Measurements from ENCODE around the gene GNB1L.

GNB1L gene

DNA sequence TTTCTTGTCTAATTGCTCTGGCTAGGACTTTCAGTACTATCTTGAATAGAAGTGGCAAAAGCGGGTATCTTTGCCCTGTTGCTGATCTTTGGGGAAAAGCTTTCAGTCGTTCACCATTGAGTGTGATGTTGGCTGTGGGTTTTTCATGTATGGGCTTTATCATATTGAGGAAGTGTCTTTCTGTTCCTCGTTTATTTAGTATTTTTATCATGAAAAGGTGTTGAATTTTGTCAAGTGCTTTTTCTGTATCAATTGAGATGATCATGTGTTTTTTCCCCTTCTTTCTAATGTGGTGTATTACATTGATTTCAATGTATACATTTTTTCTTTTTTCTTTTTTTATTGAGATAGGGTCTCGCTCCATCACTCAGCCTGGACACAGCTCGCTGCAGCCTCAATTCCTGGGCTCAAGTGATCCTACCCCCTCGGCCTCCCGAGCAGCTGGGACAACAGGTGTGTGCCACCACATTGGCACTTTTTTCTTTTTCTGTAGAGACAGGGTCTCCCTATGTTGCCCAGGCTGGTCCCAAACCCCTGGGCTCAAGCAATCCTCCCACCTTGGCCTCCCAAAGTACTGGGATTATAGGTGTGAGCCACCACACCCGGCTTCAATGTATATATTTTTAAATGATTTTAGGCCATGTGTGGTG, 5.3 kb upstream of the GNB1L start:
- no peak for DNase-seq

DNA sequence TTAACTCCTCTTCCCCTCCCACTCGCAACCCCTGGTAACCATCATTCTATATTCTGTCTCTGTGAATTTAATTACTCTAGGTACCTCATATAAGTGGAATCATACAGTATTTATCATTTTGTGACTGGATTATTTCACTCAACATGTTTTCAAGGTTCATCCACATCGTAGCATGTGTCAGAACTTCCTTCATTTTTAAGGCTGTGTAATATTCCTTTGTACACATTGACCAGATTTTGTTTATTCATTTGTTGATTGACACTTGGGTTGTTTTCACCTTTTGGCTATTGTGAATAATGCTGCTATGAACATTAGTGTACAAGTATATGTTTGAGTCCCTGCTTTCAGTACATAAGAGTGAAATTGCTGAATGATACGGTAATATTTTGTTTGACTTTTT, 2.7 kb upstream of the GNB1L start:
- no peak for DNase-seq

- peak; percentile 66 for DNase-seq
Measured at GRCh38 chr22:19855504-19856409, 1.1 kb upstream of the GNB1L start.

DNA sequence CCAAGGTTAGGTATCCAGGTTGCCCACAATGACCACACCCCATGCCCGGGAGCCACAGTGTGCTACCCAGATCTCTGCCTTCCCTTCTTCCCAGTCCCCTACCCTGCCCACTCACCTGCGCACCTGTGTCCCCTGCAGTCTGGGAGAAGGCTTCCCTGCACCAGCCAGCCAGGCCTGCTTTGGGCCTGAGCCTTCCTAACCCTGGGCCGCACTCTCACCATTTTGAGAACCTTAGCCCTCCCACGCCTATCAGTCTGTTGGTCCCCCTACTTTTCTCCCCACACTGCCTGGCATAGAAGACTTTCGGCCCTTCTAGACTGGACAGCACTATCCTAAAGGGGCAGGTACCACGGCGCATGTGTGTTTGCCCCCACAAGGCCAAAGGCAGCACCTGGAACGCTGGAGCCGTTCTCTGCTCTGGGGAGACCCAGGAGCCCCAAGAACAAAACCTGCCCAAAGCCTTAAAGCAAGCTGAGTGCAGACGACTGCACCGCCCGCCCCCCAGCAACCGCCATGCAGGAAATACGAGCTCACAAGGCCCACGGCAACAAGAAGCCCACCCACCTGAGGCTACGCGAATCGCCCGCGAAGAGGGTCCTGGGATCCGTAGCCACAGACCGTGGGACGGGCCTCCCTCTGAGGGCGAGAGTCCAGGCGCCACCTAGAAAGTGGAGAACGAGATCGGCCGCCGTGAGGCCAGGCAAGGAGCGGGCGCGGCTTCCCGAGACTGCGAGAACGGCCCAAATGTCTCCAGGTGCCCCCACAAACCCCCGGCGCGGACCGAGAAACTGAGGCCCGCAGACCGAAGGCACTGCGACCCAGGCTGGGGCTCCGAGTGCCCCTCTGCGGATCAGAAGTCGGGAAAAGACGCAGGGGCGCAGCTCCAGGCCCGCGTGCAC, 546 bp downstream of the GNB1L start:
- peak; percentile 43 for DNase-seq

- no peak for DNase-seq
Measured at GRCh38 chr22:19853058-19853878, 1.4 kb downstream of the GNB1L start.

DNA sequence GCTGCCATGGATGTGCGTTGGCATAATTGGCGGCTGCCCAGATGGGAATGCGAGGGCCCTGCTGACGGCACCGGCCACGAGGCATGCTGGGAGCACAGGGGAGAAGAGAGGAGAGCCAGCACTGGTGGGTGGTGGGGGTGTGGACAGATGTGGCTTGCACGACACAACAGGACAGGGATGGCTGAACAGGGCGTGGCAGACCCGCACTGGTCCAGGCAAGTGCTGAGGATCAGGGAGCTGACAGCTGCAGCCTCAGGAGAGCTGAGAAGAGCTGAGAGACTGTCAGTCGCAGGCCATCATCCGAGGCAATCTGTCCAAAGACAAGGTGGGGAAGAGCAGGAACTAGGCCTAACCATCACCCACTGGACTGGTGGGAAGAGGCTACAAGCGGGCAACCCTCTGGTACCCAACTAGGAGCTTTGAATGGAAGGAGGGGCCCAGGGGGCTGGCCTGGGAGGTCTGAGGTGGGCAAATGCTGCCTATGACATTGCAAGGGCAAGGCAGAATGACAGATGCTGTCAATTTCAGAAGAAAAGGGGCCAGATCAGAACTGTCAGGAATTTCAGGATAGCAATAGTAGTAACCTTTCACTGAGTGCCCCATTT, 2.4 kb downstream of the GNB1L start:
- no peak for DNase-seq

DNA sequence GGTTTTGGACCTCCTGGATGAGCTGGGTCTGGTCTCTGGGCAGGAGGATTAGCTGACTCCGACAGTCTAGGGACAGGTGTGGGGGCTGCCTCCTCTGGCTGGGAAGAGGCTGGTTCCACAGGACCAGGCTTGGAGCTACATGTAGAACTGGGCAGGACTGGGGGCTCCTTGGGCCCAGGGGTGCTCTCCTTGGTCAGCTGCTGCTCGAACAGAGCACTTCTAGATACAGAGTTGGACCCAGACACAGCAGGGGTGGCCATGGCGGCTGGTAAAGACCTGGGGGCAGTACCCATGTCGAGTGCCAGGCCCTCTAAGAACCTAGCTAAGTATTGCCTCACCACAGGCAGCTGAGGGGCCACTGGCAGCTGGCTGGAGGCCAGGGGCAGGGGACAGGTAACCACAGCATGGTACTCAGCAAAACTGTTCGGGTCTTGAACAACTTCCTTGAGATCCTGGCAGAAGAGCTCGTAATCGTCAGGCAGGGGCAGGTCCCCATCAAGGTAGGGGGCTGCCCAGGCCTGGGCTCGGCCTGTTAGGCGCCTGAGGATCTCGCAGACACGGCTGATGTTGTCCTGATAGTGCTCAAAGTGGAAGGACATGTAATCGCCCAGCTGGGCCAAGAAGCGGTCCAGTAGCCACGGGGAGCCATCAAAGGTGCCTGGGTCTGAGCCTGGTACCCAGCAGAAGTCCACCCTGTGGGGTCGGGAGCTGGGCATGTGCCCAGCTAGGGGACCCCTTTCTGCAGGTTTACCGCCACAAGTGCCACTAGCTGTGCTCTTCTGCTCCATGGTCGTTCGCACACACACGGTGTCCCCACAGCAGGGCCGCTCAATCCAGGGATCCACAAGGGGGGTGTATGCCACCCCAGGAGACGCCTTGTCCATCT, 3.1 kb downstream of the GNB1L start:
- no peak for DNase-seq

DNA sequence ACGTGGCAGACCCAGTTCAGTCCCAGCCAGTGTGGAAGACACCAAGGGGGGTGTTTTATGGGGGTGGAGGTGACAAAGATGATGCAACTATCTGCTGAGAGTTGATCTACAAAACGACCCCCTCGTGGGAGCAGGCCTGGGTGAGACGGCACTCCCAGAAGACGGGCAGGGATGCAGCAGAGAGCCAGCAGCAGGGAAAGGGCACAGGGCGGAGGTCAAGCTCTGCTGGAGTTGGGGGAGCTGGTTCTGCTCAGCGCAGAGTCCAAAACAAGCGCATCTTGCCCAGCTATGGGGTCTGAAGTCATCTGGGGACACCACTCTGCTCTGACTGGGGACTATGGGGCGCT, 3.9 kb downstream of the GNB1L start:
- no peak for DNase-seq

- DNase-seq: no peak
Measured at GRCh38 chr22:19849835-19850762, 4.6 kb downstream of the GNB1L start.

GRCh38 chr22:19848298-19849224, 6.1 kb downstream of the GNB1L start:
- no peak for DNase-seq

DNA sequence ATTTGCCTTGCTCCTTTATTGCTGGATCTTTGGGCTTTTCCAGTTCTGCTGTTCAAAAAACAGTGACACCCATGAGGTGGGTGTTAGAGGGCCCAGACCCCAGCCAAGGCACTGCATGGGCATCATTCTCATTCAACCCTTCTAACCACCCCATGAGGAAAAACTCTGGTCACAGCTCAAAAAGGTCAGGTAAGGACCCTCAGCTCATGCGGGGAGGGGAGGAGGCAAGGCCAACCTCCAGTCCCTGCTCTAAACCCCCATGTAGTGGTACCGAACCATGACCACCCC, 7.4 kb downstream of the GNB1L start:
- DNase-seq: no peak

GRCh38 chr22:19846620-19847344, 7.9 kb downstream of the GNB1L start:
- no peak for DNase-seq

DNA sequence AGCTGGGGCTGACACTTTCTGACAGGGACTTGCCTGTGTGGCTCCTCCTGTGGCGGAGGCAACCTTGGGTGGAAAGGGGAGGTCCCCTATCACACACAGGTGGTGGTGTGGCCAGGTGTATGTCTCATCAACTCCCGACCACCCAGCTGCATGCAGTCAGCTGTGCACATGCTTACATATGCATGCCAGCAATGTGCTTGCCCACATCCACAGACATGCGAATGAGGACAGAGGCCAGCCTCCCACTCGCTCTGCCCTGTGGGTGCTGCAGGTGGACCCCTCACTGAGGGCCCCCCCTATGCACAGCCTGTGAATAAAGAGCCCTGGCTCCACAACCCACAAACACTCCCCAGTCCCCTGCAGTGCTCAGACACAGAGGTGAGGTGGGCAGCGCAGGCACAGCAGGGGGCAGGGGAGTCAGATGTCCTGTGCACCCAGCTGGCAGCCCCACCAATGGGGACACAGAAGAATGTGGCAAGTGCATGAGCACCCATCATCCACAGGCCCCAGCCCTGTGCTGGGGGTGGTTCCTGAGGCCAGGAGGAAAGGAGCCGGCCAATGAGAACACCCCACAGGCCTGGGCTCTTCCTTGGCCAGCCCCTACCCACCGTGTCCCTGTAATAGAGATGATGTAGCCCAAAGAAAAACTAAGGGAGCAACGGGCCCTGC, 9.5 kb downstream of the GNB1L start:
- no peak for DNase-seq

DNA sequence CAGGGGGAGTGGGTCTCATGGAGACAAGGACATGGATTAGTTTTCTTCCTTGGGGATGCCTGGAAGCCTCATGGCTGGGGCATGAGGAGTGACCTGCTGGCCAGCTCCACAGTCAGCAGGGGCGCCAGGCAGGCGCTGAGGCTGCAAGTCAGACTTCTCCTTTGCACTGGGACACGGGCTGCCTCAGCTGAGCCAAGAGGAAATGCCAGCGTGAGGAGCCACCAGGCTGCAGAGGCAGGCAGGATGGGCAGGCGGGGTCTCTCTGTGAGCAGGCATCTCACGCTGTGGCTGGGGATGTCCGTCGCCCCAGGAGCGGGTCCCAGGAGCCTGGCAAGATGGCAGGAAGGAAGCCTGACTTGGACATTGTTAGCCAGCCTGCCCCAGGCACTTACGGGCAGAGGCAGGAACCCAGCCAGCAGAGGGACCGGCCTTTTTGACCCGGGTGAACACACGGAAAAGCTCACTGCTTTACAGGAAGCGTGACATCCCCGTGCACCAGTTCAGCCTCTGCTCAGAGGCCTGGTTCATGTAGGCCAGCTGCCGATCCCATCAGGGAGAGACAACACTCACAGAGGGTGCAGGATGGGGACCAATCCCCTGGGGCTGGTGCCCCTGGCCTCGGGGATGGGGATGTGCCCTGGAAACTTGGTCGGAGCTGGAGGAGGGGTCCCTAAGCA, 10.2 kb downstream of the GNB1L start:
- no peak for DNase-seq

- DNase-seq: no peak
Measured at GRCh38 chr22:19843857-19844376, 10.8 kb downstream of the GNB1L start.

DNA sequence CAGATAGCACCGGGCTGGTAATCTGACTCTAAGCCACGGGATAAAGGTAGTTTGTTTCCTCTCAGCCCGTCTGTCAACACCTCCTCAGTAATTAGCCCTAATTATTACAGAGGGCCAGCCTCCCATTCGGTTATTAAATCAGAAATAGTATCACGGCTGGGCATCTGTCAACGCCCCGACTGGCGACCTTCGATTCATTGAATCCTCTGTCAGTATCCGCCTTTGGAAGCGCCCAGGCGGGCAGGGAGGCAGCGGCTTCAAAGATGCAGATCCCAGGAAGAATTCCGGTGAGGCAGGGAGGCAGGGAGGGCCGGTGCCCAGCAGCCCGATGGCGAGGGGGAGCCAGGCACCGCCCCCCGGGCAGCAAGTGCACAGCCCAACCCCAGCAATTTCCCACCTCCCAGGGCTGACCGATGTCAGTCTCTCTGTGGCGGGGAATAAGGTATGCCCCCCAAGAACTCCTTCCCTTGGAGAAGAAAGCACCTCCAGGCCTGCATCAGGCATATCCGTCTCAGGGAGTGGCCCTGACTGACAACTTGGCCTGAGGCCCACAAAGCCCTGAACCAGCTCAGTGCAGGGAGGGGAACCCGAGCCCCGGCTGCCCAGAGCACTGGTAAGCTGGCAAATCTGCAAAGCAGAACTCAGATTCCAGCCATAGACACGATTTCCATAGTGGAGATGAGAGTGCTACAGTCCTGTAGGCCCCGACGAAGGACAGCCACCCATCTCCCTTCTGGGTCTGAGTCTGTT, 11.4 kb downstream of the GNB1L start:
- DNase-seq: no peak

All from activated T-cell treated with anti-CD3 and anti-CD28 coated beads, Interleukin-2, amount 50 U/mL, for 1 hour (primary cell).